VCaP (cell line): Measurements from ENCODE around the gene CNTN6.
A peak's percentile ranks its signal among the peaks of the same experiment; 100 is the strongest.

Experiments used
- H3K27ac ChIP-seq: fragments of 450-650 bp; 2 replicates; pipeline ENCODE4 v1.5.1; 2017
- CTCF ChIP-seq: fragments of 450-650 bp; conservative IDR thresholded peaks from 2 replicates; pipeline ENCODE4 v1.5.1; 2017; ENCODE audit warnings: mild to moderate bottlenecking, moderate library complexity

The CNTN6 gene

DNA sequence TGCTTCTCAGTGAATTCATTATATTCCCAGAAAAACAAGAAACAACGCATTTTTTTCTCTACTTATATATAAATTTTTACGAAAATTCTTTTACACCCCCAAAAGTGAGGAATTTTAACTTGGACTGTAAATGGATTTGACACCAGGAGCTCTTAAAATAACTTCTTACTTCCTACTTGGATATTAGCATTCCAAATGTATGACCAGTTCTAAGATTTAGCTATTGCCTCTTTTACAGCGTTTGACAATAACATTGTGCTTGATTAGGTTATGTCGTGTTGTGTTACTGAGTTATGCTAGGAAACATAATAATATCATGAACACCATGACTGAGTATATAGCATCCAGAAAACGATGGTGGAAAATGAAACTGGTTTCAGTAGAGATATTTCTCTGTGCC lies 177.0 kb downstream of the CNTN6 start:
- H3K27ac ChIP-seq: no peak overlapping the region
- TF ChIP-seq CTCF: no peak

DNA sequence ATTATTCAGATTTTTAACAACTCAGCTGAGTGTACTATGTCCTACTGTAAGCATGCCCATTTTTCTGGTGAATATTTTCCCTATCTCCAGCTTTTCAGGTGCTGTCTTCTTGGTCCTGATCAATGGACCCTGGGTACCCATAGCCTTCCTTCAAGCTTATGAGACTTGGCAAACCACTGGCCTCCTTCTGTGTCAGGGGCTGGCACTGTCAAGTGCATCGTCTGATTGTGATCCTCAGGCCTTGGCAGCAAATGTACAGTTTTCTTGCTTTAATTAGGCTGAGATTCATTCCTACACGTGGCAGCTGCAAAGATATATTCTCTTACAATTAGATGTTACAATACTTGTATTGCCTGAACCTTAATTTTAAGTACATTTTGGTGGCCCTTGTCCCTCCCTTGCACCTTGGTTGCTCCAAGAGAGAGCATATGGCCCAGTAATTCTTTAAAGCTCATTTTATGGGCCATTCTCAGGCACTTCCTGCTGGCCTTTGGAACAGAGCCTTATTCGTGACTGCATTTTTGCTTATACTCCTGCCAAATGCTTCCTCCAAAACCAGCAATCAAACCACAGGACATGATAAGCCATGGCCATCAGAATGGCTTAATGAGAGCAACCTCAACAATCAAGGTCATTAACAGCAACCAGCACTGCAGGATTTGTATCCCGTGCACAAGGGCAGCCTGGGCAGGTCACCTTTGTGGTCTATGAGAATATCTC lies 179.9 kb downstream of the CNTN6 start:
- no peak for TF ChIP-seq CTCF
- peak overlapping the region; percentile 44; the same call in 1 of the 2 replicates for H3K27ac ChIP-seq

DNA sequence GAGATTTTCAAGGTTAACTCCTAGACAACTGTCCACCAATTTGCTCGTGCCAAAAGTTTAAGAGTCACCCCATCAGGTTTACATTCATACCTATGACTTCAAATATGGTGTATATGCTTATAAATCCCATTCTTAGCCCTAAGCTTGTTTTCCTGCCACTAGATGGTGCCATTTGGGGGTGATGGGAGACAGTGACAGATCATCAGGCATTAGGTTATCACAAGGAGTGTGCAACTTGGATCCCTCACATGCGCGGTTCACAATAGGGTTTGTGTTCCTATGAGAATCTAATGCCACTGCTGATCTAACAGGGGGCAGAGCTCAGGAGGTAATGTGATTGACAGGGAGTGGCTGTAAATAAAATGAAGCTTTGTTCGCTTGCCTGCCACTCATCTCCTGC lies 182.7 kb downstream of the CNTN6 start:
- H3K27ac ChIP-seq: no peak overlapping the region
- TF ChIP-seq CTCF: peak; percentile 76

DNA sequence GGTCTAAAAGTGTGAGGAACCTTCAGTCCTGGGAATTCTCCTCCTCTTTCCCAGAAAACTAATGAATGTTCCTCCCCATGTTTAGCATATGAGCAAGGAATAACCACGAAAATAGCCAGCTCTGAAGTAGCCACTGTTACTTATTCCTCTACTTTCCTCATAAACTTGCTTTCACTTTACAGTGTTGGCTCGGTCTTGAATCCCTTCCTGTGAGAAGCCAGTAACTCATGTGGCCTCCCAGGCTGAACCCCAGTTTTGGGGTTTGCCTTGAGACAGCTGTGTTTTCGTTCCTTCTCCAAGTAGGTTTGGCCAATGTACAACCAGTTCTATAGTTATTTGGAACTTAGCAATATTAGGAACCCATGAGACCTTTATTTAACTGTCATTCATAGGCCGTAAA lies 195.0 kb downstream of the CNTN6 start:
- no peak overlapping the region for H3K27ac ChIP-seq
- TF ChIP-seq CTCF: no peak

DNA sequence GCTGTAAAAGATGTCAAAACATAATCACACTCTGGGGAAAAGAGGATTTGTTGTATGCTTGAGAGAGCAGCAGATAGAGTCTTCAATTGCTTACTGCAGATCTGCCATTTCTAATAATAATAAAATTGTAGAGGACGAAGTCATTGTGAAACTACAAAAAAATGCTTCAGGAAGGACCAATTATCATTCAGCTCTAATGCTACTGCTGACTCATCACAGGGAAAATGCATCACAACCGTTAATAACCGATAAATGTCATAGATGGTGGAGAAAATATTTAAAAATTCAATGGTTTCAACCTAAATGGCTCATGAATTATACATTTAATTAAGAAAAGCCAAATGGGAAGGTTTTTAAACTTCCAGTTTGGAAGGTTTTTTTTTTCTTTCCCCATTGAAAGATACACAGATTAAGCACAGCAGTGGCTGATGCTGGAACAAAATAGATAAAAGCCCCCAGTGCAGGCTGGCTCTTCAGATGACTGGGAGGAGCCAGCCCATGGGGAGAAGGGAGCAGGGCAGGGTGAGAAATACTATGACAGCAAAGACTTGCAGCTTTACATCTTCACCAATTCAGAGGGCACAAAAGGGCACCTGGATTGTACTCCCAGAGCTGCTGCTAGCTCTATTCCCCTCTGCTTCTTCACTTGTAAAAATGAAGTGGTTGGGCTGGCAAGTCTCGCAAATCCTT lies 196.1 kb downstream of the CNTN6 start:
- no peak for TF ChIP-seq CTCF
- no peak overlapping the region for H3K27ac ChIP-seq

- no peak for TF ChIP-seq CTCF
- H3K27ac ChIP-seq: no peak overlapping the region
Observed at GRCh38 chr3:1292571-1293071, 199.8 kb downstream of the CNTN6 start.

GRCh38 chr3:1294586-1294985 lies 201.8 kb downstream of the CNTN6 start:
- H3K27ac ChIP-seq: no peak overlapping the region
- no peak for TF ChIP-seq CTCF
